Left renal pelvis (tissue), 4 donors: ENCODE results near the gene OR10C1. TPM values are rescaled to one million over a fixed set of nuclear protein-coding genes. Genes with fewer than 3 reads are reported as not detected.

Experiments used
- DNase-seq, 4 donors: peaks; one replicate each; pipeline ENCODE4 v3.0.0-alpha.2; 2013; ENCODE audit warnings: low read depth in 4 of 4, low spot score in 3 of 4
- polyA plus RNA-seq, 4 donors: library from polyadenylated mRNA; unstranded; fragments of 120-200 nt; gene quantifications; one replicate each; pipeline ENCODE4 v1.2.1, GENCODE V29; 2013; ENCODE audit not compliant: insufficient read length in 4 of 4

Gene OR10C1
- polyA plus RNA-seq, 4 donors = not detected

- no peak for DNase-seq
These were observed 35.9 kb downstream of the OR10C1 start for GRCh38 chr6:29474996-29475395.

DNA sequence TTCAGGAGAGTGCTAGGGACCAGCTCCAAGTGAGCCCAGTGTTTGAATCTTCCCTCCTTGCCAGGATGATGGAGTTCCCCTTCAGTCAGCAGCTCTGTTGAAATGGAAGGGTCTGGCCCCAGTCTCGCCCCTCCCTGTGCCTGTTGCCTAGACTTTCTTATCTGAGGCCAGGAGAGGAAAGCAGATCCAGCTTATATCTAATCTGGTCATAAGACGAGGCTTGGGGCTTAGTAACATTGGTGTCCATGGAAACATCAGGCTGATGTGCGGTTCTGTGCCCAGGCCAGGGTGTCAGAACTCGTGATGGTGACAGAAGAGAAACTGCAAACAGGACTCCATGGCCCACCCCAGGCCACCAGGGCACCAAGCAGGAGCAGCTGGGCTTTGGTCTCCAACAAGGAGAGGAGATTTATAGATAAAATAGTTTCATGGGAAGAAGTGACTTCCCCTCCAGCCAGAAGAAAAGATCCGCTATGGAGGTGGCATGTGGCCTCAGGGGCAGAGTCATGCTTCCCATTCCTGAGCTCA, 38.9 kb downstream of the OR10C1 start:
- no peak for DNase-seq

GRCh38 chr6:29478740-29479139, 39.6 kb downstream of the OR10C1 start:
- no peak for DNase-seq

- no peak for DNase-seq
These were observed 40.5 kb downstream of the OR10C1 start for GRCh38 chr6:29479560-29479959.

GRCh38 chr6:29483186-29483585, 44.1 kb downstream of the OR10C1 start:
- DNase-seq = no peak

- DNase-seq = no peak
These were observed 44.6 kb downstream of the OR10C1 start for GRCh38 chr6:29483735-29484134.

DNA sequence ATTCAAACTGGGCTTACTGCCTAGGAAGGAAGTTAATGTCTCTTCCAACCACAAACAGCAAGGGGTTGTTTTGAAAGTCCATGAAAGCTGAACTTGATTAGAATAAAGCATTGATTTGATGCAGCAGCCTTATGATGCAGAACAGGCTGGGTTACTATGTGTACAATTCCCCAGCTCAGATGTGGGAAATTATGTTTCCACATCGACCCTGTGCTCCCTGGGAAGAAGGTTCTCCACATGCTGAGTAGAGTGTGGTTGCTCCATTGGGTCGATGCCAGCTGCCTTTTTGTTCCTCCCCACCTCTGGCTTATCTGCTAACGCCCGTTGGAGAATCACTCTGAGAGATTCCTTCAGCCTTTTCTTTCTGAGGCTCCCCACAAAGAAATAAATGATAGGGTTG, 47.5 kb downstream of the OR10C1 start:
- DNase-seq = no peak

DNA sequence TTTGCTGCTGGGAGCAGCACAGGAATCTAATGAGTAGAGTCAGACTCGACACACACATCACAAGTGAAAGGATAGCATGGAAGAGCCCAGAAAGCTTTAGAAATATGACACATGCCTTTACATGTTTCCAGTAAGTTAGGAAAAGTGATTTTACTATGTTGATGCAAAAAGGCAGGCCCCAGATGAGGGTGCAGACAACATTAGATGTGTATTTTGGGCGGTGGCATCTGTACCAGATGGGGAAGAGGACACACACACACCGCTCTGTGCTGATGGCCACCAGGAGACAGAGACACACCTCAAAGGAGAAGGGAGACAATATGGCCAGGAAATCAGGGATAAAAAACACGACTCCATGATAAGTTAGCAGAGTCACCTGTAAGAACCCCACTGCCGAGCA, 48.0 kb downstream of the OR10C1 start:
- DNase-seq = no peak

GRCh38 chr6:29487660-29488059, 48.6 kb downstream of the OR10C1 start, which contains the start of gene MAS1L:
Gene MAS1L (minus strand): TSS chr6:29487956. CDS start chr6:29487902, 54 bp downstream.
- DNase-seq = no peak

DNA sequence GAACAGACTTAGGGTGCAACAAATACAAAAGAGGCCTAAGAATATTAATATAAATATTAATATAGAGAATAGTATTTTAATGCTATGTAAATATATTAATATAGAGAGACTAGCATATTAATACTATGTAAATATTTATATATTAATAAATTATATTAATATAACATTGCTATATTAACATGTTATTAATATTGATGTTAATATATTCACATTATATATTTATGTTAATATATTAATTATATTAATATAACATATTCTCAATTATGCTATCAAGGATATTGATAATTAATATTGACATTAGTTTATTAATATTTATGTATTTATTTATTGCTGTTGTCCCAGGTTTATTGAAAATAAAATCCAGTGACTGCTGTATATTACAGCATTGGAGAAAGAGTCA, 49.8 kb downstream of the OR10C1 start:
- no peak for DNase-seq

- no peak for DNase-seq
These were observed 50.2 kb downstream of the OR10C1 start for GRCh38 chr6:29489286-29489685.

GRCh38 chr6:29490055-29490454, 50.9 kb downstream of the OR10C1 start:
- DNase-seq = no peak

GRCh38 chr6:29490552-29490951, 51.4 kb downstream of the OR10C1 start:
- no peak for DNase-seq

Other genes with a start within 250 kb of the OR10C1 start
- gene OR14J1, start 137.6 kb upstream of the OR10C1 start, polyA plus RNA-seq = under 1 TPM; 0.03 to 0.12 (median 0.04) TPM
- gene OR5V1, start 70.4 kb upstream of the OR10C1 start, polyA plus RNA-seq = not detected
- gene OR12D3, start 64.0 kb upstream of the OR10C1 start, polyA plus RNA-seq = not detected
- gene OR12D2, start 43.7 kb upstream of the OR10C1 start, polyA plus RNA-seq = not detected
- not detected for gene OR12D1, start 24.4 kb upstream of the OR10C1 start, polyA plus RNA-seq
- gene OR11A1, start 17.8 kb downstream of the OR10C1 start, polyA plus RNA-seq = not detected
- gene OR2H1, start 17.8 kb downstream of the OR10C1 start, polyA plus RNA-seq = not detected
- not detected for gene MAS1L, start 48.6 kb downstream of the OR10C1 start, polyA plus RNA-seq
- 1 to 10 TPM in 1 of 4 donors, under 1 TPM in 3; 0.48 to 2.0 (median 0.74) TPM for gene UBD, start 120.4 kb downstream of the OR10C1 start, polyA plus RNA-seq
- gene OR2H2, start 145.8 kb downstream of the OR10C1 start, polyA plus RNA-seq = under 1 TPM; 0.16 to 0.25 (median 0.21) TPM
- 100 to 1,000 TPM in 1 of 4 donors, 10 to 100 TPM in 3; 54.1 to 108 (median 81.6) TPM for gene GABBR1, start 193.9 kb downstream of the OR10C1 start, polyA plus RNA-seq
- gene MOG, start 217.8 kb downstream of the OR10C1 start, polyA plus RNA-seq = not detected
- gene ZFP57, start 241.8 kb downstream of the OR10C1 start, polyA plus RNA-seq = under 1 TPM in 2 of 4 donors, not detected in 2; 0.20 to 0.26 TPM